ENCODE data around the gene GAS7.
"Not testable (repeated sequence)": the region's sequence is repeated elsewhere in the genome, so short reads cannot be mapped to it uniquely, and the experiment has no call there.

Gene GAS7

DNA sequence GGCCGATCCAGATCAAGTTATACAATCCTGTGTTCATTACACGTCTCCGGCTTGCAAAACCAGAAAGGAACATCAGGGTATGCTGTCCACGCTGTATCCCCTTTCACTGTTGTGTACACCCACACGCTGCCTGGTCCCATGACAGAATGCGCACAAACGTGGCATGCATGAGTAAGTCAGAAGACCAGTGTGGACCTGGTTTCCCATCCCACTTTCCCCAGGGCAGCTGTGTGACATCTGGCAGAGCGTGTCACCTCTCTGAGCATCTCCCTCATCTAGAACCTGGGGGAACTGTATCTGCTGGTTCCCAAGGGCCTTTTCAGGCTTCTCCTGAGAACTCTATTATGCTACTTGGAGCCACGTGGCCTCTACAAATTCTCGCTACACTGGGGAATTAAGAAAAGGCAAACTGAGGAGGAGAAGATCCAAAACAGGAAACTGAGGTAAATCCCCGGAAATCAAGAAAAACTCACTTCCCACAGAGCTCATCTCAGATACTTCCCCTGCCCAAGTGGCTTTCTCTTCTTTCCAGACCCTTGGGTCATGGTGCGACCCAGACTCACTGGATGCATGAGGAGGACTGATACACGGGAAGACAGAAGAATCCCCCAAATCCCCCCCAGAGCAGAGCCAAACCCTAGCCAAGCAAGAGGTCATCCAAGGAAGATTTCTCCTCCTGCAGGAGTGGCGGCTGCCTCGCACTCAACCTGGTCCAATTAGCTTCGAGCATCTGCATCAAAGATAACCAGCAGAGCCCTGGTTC lies 139.3 kb downstream of the GAS7 start:
- H3K4me2 ChIP-seq: no peak overlapping the region
- no peak overlapping the region for H3K9ac ChIP-seq
- H3K79me2 ChIP-seq (ENCODE audit: insufficient read depth, low read depth): no peaks in the 10 kb centered on the region
- no peak overlapping the region for H3K27ac ChIP-seq
- no peak for TF ChIP-seq CTCF (conservative IDR thresholded peaks at IDR 0.05; ENCODE audit: low read depth, low read length)
- H3K4me3 ChIP-seq (IDR thresholded peaks at IDR 0.05; ENCODE audit: insufficient read depth, low read depth, low read length): no peak overlapping the region
- no peaks in the 10 kb centered on the region for H3K36me3 ChIP-seq (ENCODE audit: insufficient read depth)
- H4K20me1 ChIP-seq (ENCODE audit: insufficient read depth): no peaks in the 10 kb centered on the region
- H2AFZ ChIP-seq (ENCODE audit: low read depth): no peak overlapping the region
- no peaks in the 10 kb centered on the region for H3K27me3 ChIP-seq (ENCODE audit: insufficient read depth, low read depth)
- H3K4me1 ChIP-seq (ENCODE audit: low read depth, poor library complexity, severe bottlenecking): no peaks in the 10 kb centered on the region

DNA sequence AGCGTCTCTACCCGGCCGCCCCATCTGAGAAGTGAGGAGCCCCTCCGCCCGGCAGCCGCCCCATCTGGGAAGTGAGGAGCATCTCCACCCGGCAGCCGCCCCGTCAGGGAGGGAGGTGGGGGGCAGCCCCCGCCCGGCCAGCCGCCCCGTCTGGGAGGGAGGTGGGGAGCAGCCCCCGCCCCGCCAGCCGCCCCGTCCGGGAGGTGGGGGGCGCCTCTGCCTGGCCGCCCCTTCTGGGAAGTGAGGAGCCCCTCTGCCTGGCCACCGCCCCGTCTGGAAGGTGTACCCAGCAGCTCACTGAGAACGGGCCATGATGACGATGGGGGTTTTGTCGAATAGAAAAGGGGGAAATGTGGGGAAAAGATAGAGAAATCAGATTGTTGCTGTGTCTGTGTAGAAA lies 140.9 kb downstream of the GAS7 start:
- H3K27me3 ChIP-seq (ENCODE audit: insufficient read depth, low read depth); H3K27ac ChIP-seq; H3K4me2 ChIP-seq; H3K36me3 ChIP-seq (ENCODE audit: insufficient read depth); H4K20me1 ChIP-seq (ENCODE audit: insufficient read depth); H3K79me2 ChIP-seq (ENCODE audit: insufficient read depth, low read depth); H3K4me3 ChIP-seq (IDR thresholded peaks at IDR 0.05; ENCODE audit: insufficient read depth, low read depth, low read length); H3K4me1 ChIP-seq (ENCODE audit: low read depth, poor library complexity, severe bottlenecking); H3K9ac ChIP-seq; H2AFZ ChIP-seq (ENCODE audit: low read depth): not testable (repeated sequence)

DNA sequence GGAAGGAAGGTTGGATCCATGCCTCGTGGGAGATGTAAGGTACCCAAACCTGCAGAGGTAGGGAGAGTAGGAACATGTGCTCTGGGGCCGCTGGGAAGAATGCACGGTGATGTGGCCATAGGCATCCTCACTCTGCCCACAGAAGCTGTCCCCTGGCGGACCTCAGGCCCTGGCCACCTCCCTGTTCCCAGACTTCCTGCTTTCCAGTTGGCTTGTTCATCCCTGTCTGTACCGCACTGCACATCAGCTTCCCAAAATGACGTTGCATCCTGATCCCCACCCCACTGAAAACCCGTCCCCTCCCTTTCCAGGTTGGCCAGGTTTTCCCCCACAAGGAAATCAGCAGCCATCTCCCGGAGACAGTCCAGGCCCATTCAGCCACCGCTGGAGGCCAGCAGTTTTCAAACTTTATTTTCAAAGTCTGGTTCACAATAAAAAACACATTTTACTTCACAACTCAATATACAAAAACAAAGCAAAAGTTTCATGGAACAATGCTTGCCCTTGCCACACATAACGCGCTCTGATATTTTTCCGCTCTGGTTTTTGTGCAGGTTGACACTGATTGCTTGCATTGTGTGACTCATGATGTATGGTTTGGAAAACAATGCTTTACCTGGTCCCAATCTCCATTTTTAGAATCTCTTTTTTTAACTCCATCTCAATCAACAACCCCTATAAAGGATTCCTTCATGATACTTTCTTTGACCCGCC lies 143.0 kb downstream of the GAS7 start:
- H4K20me1 ChIP-seq (ENCODE audit: insufficient read depth): no peaks in the 10 kb centered on the region
- no peaks in the 10 kb centered on the region for H3K4me1 ChIP-seq (ENCODE audit: low read depth, poor library complexity, severe bottlenecking)
- no peak overlapping the region for H3K9ac ChIP-seq
- H3K4me3 ChIP-seq (IDR thresholded peaks at IDR 0.05; ENCODE audit: insufficient read depth, low read depth, low read length): no peak overlapping the region
- H3K4me2 ChIP-seq: no peak overlapping the region
- no peak overlapping the region for H2AFZ ChIP-seq (ENCODE audit: low read depth)
- H3K79me2 ChIP-seq (ENCODE audit: insufficient read depth, low read depth): no peaks in the 10 kb centered on the region
- no peak for TF ChIP-seq CTCF (conservative IDR thresholded peaks at IDR 0.05; ENCODE audit: low read depth, low read length)
- no peaks in the 10 kb centered on the region for H3K27me3 ChIP-seq (ENCODE audit: insufficient read depth, low read depth)
- no peaks in the 10 kb centered on the region for H3K36me3 ChIP-seq (ENCODE audit: insufficient read depth)
- no peak overlapping the region for H3K27ac ChIP-seq

DNA sequence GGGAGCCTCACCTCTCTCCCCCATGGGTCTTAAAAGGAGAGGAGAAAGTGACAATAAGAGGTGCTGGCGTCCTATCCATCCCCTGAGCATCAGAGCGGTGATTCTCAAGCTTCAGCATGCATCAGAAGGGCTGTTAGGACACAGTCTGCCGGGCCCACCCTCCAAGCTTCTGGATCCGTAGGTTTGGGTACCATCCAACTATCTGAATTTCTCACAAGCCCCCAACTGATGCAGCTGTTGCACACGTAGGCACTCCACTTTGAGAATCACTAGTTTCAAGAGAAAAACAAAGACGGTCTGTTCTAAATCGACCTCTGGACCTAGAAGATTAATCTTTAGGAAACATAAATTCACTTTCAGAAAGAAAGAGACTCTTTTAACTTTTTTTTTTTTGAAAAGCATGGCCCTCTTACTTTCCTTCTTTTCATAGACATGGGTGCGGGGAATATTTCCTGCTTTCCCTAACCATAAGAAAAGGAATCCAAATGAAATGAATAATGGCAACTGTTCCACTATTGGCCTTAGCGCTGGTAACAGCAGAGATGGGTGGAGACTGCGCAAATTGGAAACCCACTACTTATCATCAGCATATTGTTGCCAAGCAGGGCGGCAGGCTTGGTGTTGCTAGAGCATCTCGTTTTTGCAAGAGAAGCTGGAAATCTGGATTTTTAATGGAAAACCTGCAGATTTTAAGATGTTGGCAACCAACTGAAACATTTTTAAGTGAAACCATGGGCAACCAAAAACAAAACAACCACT lies 144.4 kb downstream of the GAS7 start:
- H3K27me3 ChIP-seq (ENCODE audit: insufficient read depth, low read depth): no peaks in the 10 kb centered on the region
- TF ChIP-seq CTCF (conservative IDR thresholded peaks at IDR 0.05; ENCODE audit: low read depth, low read length): no peak
- no peaks in the 10 kb centered on the region for H4K20me1 ChIP-seq (ENCODE audit: insufficient read depth)
- H2AFZ ChIP-seq (ENCODE audit: low read depth): no peak overlapping the region
- H3K27ac ChIP-seq: no peak overlapping the region
- no peaks in the 10 kb centered on the region for H3K79me2 ChIP-seq (ENCODE audit: insufficient read depth, low read depth)
- no peaks in the 10 kb centered on the region for H3K4me1 ChIP-seq (ENCODE audit: low read depth, poor library complexity, severe bottlenecking)
- H3K4me2 ChIP-seq: no peak overlapping the region
- H3K9ac ChIP-seq: no peak overlapping the region
- no peak overlapping the region for H3K4me3 ChIP-seq (IDR thresholded peaks at IDR 0.05; ENCODE audit: insufficient read depth, low read depth, low read length)
- no peaks in the 10 kb centered on the region for H3K36me3 ChIP-seq (ENCODE audit: insufficient read depth)

Data from KMS-11 (cell line).